GM12801 (cell line): Measurements from ENCODE around the gene HPS3.

Experiments
- TF ChIP-seq, protein P1 (sequence below): IDR thresholded peaks from one replicate; pipeline ENCODE4 v1.5.1; 2011; ENCODE audit warnings: control low read depth; ENCODE audit not compliant: insufficient read length; ENCODE audit errors: extremely low read depth

HPS3 gene

GRCh38 chr3:149153402-149153801 lies 24.0 kb downstream of the HPS3 start:
- TF ChIP-seq, protein P1, sequence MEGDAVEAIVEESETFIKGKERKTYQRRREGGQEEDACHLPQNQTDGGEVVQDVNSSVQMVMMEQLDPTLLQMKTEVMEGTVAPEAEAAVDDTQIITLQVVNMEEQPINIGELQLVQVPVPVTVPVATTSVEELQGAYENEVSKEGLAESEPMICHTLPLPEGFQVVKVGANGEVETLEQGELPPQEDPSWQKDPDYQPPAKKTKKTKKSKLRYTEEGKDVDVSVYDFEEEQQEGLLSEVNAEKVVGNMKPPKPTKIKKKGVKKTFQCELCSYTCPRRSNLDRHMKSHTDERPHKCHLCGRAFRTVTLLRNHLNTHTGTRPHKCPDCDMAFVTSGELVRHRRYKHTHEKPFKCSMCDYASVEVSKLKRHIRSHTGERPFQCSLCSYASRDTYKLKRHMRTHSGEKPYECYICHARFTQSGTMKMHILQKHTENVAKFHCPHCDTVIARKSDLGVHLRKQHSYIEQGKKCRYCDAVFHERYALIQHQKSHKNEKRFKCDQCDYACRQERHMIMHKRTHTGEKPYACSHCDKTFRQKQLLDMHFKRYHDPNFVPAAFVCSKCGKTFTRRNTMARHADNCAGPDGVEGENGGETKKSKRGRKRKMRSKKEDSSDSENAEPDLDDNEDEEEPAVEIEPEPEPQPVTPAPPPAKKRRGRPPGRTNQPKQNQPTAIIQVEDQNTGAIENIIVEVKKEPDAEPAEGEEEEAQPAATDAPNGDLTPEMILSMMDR: no peak

DNA sequence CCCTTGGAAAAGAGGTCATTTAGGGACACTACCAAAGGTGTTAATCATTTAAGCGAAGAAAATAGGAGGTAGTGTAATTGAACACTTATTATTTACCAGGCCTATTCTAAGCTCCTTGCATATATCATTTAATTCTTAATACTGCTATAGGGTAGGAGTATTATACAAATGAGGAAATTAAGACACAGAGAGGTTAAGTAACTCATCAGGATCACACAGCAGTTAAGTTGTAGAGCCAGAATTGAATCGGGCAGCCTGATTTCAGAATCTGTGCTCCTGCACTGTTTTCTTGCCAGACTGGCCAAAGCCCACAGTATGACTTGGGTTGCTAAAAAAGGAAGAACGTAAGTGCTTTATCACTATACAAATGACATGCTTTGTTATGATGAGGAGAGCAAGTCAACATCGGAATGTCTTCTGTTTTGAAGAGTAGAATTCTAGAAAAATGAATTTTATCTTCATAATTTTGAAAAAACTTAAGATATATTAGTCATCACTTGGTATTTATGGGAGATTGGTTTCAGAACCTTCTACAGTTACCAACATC lies 31.4 kb downstream of the HPS3 start:
- TF ChIP-seq, protein P1: no peak

- TF ChIP-seq, protein P1: no peak
Measured at GRCh38 chr3:149162007-149162406, 32.6 kb downstream of the HPS3 start.

GRCh38 chr3:149163066-149163465 lies 33.6 kb downstream of the HPS3 start:
- TF ChIP-seq, protein P1: no peak

- TF ChIP-seq, protein P1: no peak
Measured at GRCh38 chr3:149167898-149168297, 38.5 kb downstream of the HPS3 start.

DNA sequence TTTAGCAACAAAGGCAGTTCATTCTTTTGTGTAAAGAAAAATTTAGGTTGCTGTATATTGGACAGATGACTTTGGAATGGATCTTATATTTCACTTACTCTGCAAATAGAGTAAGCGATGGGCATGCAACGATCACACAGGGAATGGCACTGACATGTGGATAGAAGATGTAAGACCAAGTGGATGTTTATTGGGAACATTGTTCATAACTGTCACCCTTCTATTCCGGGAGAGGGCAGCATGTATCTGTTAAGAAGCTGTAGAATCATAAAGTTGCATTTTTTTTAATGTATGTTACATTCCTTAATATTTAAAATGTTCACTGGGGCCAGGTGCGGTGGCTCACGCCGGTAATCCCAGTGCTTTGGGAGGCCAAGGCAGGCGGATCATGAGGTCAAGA lies 41.2 kb downstream of the HPS3 start:
- TF ChIP-seq, protein P1: no peak

- TF ChIP-seq, protein P1: no peak
Measured at GRCh38 chr3:149174901-149175300, 45.5 kb downstream of the HPS3 start.

GRCh38 chr3:149177122-149177521 lies 47.7 kb downstream of the HPS3 start:
- TF ChIP-seq, protein P1: no peak
